H1 (cell line): ENCODE measurements around the gene SLC5A9. TPM values are rescaled to one million over a fixed set of nuclear protein-coding genes. Genes with fewer than 3 reads are reported as not detected.
"Not testable (repeated sequence)": the region's sequence is repeated elsewhere in the genome, so short reads cannot be mapped to it uniquely, and the experiment has no call there.

Experiments used
- CTCF ChIA-PET: fragments of 300-600 bp; sonication (Branson Sonifier 250); formaldehyde crosslinking; loops from one replicate; lab custom pipeline; 2021; ENCODE audit not compliant: partially characterized antibody; lab: Charles Lee
- POLR2A ChIA-PET: fragments of 300-600 bp; sonication (Branson Sonifier 250); formaldehyde crosslinking; loops from one replicate; lab custom pipeline; 2021; ENCODE audit warnings: inconsistent platforms; ENCODE audit not compliant: partially characterized antibody; lab: Charles Lee
- DNase-seq, 2 experiments: peaks; one replicate each; pipeline versions ENCODE4 v3.0.0 to v3.0.0-alpha.2; 2010 to 2022; ENCODE audit warnings: low spot score in 2 of 2, low read depth in 1 of 2, mixed read lengths in 1 of 2
- FAIRE-seq: peaks from 2 replicates; lab custom pipeline; 2011; peaks lifted over from hg19 to GRCh38; lab: Jason Lieb, UNC
- H2AFZ ChIP-seq: 2 replicates; pipeline ENCODE4 v1.8.1; 2012; ENCODE audit warnings: low read length, inconsistent platforms
- H2AK5ac ChIP-seq: 2 replicates; pipeline ENCODE4 v1.6.1; 2013; ENCODE audit warnings: low read depth, low read length
- H2BK120ac ChIP-seq: replicated peaks from 2 replicates; pipeline ENCODE3; 2013; ENCODE audit warnings: low read depth, low read length, inconsistent platforms
- H2BK12ac ChIP-seq: 2 replicates; pipeline ENCODE4 v1.6.1; 2013; ENCODE audit warnings: low read depth, low read length
- H2BK15ac ChIP-seq: 2 replicates; pipeline ENCODE4 v1.6.1; 2013; ENCODE audit warnings: low read length
- H2BK20ac ChIP-seq: 2 replicates; pipeline ENCODE4 v1.6.1; 2013; ENCODE audit warnings: low read length
- H2BK5ac ChIP-seq: 2 replicates; pipeline ENCODE4 v1.6.1; 2013; ENCODE audit warnings: low read depth, low read length
- H3K14ac ChIP-seq: 2 replicates; pipeline ENCODE4 v1.6.1; 2013; ENCODE audit warnings: inconsistent platforms; ENCODE audit not compliant: insufficient read length
- H3K18ac ChIP-seq: 2 replicates; pipeline ENCODE4 v1.6.1; 2013; ENCODE audit warnings: low read length; ENCODE audit errors: extremely low read depth
- H3K23ac ChIP-seq: 2 replicates; pipeline ENCODE4 v1.6.1; 2013; ENCODE audit warnings: inconsistent platforms; ENCODE audit not compliant: insufficient read length
- H3K23me2 ChIP-seq: 2 replicates; pipeline ENCODE4 v1.6.1; 2013; ENCODE audit warnings: low read depth, low read length
- H3K27ac ChIP-seq: 2 replicates; pipeline ENCODE4 v1.6.1; 2011; ENCODE audit warnings: low read depth, low read length, inconsistent platforms
- H3K27me3 ChIP-seq, 4 experiments: replicated peaks in 1 of 4; 1 replicate in 1 of 4; 2 replicates in 3 of 4; pipeline versions ENCODE4 v1.6.1 to v1.8.1; 2011 to 2013; ENCODE audit warnings: low read length in 3 of 4, mild to moderate bottlenecking in 3 of 4, inconsistent platforms in 2 of 4, mixed read lengths in 2 of 4, moderate library complexity in 1 of 4; ENCODE audit not compliant: control insufficient read depth in 3 of 4, insufficient read depth in 3 of 4; ENCODE audit errors: extremely low read depth in 1 of 4
- H3K36me3 ChIP-seq, 4 experiments: 2 replicates each; pipeline versions ENCODE4 v1.6.1 to v1.8.1; 2011 to 2013; ENCODE audit warnings: mild to moderate bottlenecking in 4 of 4, low read length in 3 of 4, moderate library complexity in 2 of 4, control low read depth in 1 of 4, inconsistent platforms in 1 of 4; ENCODE audit not compliant: insufficient read depth in 4 of 4, control insufficient read depth in 2 of 4
- H3K4ac ChIP-seq: replicated peaks from 2 replicates; pipeline ENCODE3; 2013; ENCODE audit warnings: low read length, low read depth, mixed read lengths, inconsistent platforms; ENCODE audit not compliant: insufficient read length
- H3K4me1 ChIP-seq, 4 experiments: replicated peaks in 1 of 4; 1 replicate in 1 of 4; 2 replicates in 3 of 4; pipeline versions ENCODE4 v1.6.1 to v1.8.1; 2011 to 2013; ENCODE audit warnings: low read length in 3 of 4, inconsistent platforms in 2 of 4, mixed read lengths in 1 of 4; ENCODE audit not compliant: insufficient read depth in 4 of 4, control insufficient read depth in 3 of 4
- H3K4me2 ChIP-seq, 2 experiments: 2 replicates each; pipeline versions ENCODE4 v1.6.1 to v1.8.1; 2011 to 2013; ENCODE audit warnings: low read depth in 2 of 2, low read length in 2 of 2, control low read depth in 1 of 2, inconsistent platforms in 1 of 2, mild to moderate bottlenecking in 1 of 2; ENCODE audit not compliant: insufficient read depth in 1 of 2
- H3K4me3 ChIP-seq, 4 experiments: fragments of 200-600, 300-600 bp in 1 of 4; sonication (generic), shearing (Covaris generic), sonication (Bioruptor Twin) in 1 of 4; 2 replicates each; pipeline versions ENCODE4 v1.5.1 to v1.8.1; 2011 to 2016; ENCODE audit warnings: low read length in 4 of 4, low read depth in 3 of 4, control low read depth in 2 of 4, inconsistent platforms in 2 of 4, mild to moderate bottlenecking in 2 of 4, mixed read lengths in 1 of 4, moderate library complexity in 1 of 4; ENCODE audit not compliant: insufficient read depth in 2 of 4; ENCODE audit errors: extremely low read depth in 1 of 4
- H3K56ac ChIP-seq: replicated peaks from 2 replicates; pipeline ENCODE3; 2013; ENCODE audit warnings: low read depth, mild to moderate bottlenecking, mixed read lengths, low read length, inconsistent platforms; ENCODE audit not compliant: insufficient read length
- H3K79me1 ChIP-seq: 2 replicates; pipeline ENCODE4 v1.6.1; 2013; ENCODE audit warnings: low read depth, low read length, control low read depth
- H3K79me2 ChIP-seq, 2 experiments: 2 replicates each; pipeline versions ENCODE4 v1.6.1 to v1.8.1; 2012 to 2013; ENCODE audit warnings: low read length in 2 of 2, mild to moderate bottlenecking in 2 of 2, inconsistent platforms in 1 of 2; ENCODE audit not compliant: insufficient read depth in 2 of 2, control insufficient read depth in 1 of 2
- H3K9ac ChIP-seq, 4 experiments: replicated peaks in 1 of 4; 1 replicate in 1 of 4; 2 replicates in 3 of 4; pipeline versions ENCODE4 v1.6.1 to v1.8.1; 2011 to 2013; ENCODE audit warnings: low read depth in 3 of 4, low read length in 3 of 4, control low read depth in 2 of 4, mild to moderate bottlenecking in 2 of 4, moderate library complexity in 2 of 4, inconsistent platforms in 1 of 4; ENCODE audit errors: extremely low read depth in 1 of 4
- H3K9me3 ChIP-seq, 2 experiments: 2 replicates each; pipeline versions ENCODE4 v1.6.1 to v1.8.1; 2012 to 2013; ENCODE audit warnings: mild to moderate bottlenecking in 2 of 2, moderate library complexity in 2 of 2, control low read depth in 1 of 2, inconsistent platforms in 1 of 2, low read depth in 1 of 2, low read length in 1 of 2, mixed read lengths in 1 of 2; ENCODE audit not compliant: insufficient read depth in 2 of 2
- H4K20me1 ChIP-seq, 2 experiments: replicated peaks in 1 of 2; 2 replicates each; pipeline versions ENCODE3 to v1.8.1; 2011 to 2013; ENCODE audit warnings: inconsistent platforms in 2 of 2, low read length in 2 of 2, mild to moderate bottlenecking in 1 of 2; ENCODE audit not compliant: insufficient read depth in 2 of 2, control insufficient read depth in 1 of 2
- H4K5ac ChIP-seq: 2 replicates; pipeline ENCODE4 v1.6.1; 2013; ENCODE audit warnings: low read length, low read depth, mixed read lengths, inconsistent platforms; ENCODE audit not compliant: insufficient read length
- H4K8ac ChIP-seq: 2 replicates; pipeline ENCODE4 v1.8.0; 2013; ENCODE audit warnings: mild to moderate bottlenecking, moderate library complexity, low read length, inconsistent platforms; ENCODE audit not compliant: insufficient read depth; ENCODE audit errors: extremely low read depth
- H4K91ac ChIP-seq: replicated peaks from 2 replicates; pipeline ENCODE3; 2013; ENCODE audit warnings: low read length, mixed read lengths, inconsistent platforms; ENCODE audit not compliant: insufficient read length
- CTCF ChIP-seq, 3 experiments: IDR thresholded peaks; 1 replicate in 2 of 3; 2 replicates in 1 of 3; pipeline versions ENCODE4 v1.5.1 to v1.6.1; 2011; ENCODE audit warnings: low read length in 3 of 3, mild to moderate bottlenecking in 3 of 3, inconsistent platforms in 2 of 3, low read depth in 1 of 3, moderate library complexity in 1 of 3; ENCODE audit not compliant: insufficient read depth in 1 of 3; ENCODE audit errors: control extremely low read depth in 1 of 3
- WGBS, 2 experiments: shearing (Covaris generic) in 1 of 2; methylation state at CpG; one replicate each; pipeline versions ENCODE4 v1.1.6 to v1.1.7; 2013 to 2015; ENCODE audit warnings: low lambda C conversion rate in 2 of 2, mixed read lengths in 2 of 2, inconsistent platforms in 1 of 2, low coverage in 1 of 2, missing lambda C conversion rate in 1 of 2; ENCODE audit not compliant: insufficient replicate concordance in 2 of 2, insufficient coverage in 1 of 2, insufficient read length in 1 of 2; ENCODE audit errors: extremely low coverage in 1 of 2, missing lambda C conversion rate in 1 of 2; 5-methylcytosine and 5-hydroxymethylcytosine counted together
- polyA plus RNA-seq, 7 experiments: library from polyadenylated mRNA; depleted of rRNA in 3 of 7; stranded (reverse) in 5 of 7; unstranded in 2 of 7; fragments of >200 nt in 5 of 7; fragments of 200-250 nt in 2 of 7; gene quantifications; 1 replicate in 5 of 7; 2 replicates in 1 of 7; 4 replicates in 1 of 7; pipeline versions ENCODE4 v1.2.1 to v1.2.3, GENCODE V29; 2011 to 2013; ENCODE audit warnings: missing spikeins in 2 of 7, mixed read lengths in 2 of 7
- total RNA-seq: library from RNA; stranded (reverse); fragmentation: NEBNext Ultra II Directional; extraction: Animal tissue kit (Norgen Biotek cat#: 25700); gene quantifications from 2 replicates; pipeline ENCODE4 v1.2.1, GENCODE V29; 2021

The SLC5A9 gene
- total and polyA plus RNA-seq, 2 of the 8 experiments (the other 6 are each of a cell fraction or from before 2014, with no cell fraction given) = 0.03 TPM; not detected in 1

GRCh38 chr1:48284696-48285420 lies 62.3 kb downstream of the SLC5A9 start:
- H3K27ac ChIP-seq, H2BK15ac ChIP-seq, H3K14ac ChIP-seq, H2BK120ac ChIP-seq, H4K20me1 ChIP-seq, H2BK20ac ChIP-seq, H3K79me2 ChIP-seq, H3K9me3 ChIP-seq, H4K5ac ChIP-seq, H3K23ac ChIP-seq, H3K27me3 ChIP-seq, H2BK12ac ChIP-seq, FAIRE-seq, H3K56ac ChIP-seq, H4K8ac ChIP-seq, H2BK5ac ChIP-seq, H3K9ac ChIP-seq, H2AFZ ChIP-seq, H3K79me1 ChIP-seq, H4K91ac ChIP-seq, H2AK5ac ChIP-seq, H3K4me2 ChIP-seq, H3K18ac ChIP-seq, H3K36me3 ChIP-seq, H3K4ac ChIP-seq, DNase-seq, H3K4me3 ChIP-seq, H3K4me1 ChIP-seq, H3K23me2 ChIP-seq: not testable (repeated sequence)
- CTCF ChIA-PET = interaction anchor here (0.6 to 1.3 kb wide), 3 partner anchors 130 to 215 kb away, joined by 3 read pairs; no protein-coding TSS in a partner anchor
- TF ChIP-seq CTCF (IDR thresholded peaks at IDR 0.05; ENCODE audit: control extremely low read depth in 1 of 3, insufficient read depth in 1 of 3, low read depth in 1 of 3, low read length in 3 of 3) = peak in 2 of 3 experiments; percentile 6 to 28; a peak in 2 of 4 replicates
- WGBS, 2 experiments = 88% methylated on average over 10 of the region's 10 CpGs; no CpG with 5 or more reads in 1 of the 2 experiments
- POLR2A ChIA-PET = interaction anchor here (1.3 kb wide), 1 partner anchor 14 kb away, joined by 3 read pairs; no protein-coding TSS in a partner anchor
